PC-3 (cell line): ENCODE measurements around the gene HAND2. TPM values are rescaled to one million over a fixed set of nuclear protein-coding genes. Genes with fewer than 3 reads are reported as not detected.

Source experiments
- ATAC-seq: fragments of 200-7000 bp; cut with Tn5 transposase; 2 replicates; pipeline ENCODE4 v1.9.1; 2020; ENCODE audit warnings: mild to moderate bottlenecking, moderate library complexity
- BruUV-seq: library from RNA; stranded (reverse); fragments of 400-500 nt; replicated peaks from 2 replicates; lab custom pipeline; 2021; lab: Mats Ljungman, UMichigan
- CTCF ChIA-PET: fragments of 300-600 bp; sonication (Branson Sonifier 250); formaldehyde crosslinking; loops from one replicate; lab custom pipeline; 2022; ENCODE audit warnings: antibody characterized with exemption; lab: Charles Lee
- POLR2A ChIA-PET: fragments of 300-600 bp; sonication (Branson Sonifier 250); formaldehyde crosslinking; loops from one replicate; lab custom pipeline; 2022; ENCODE audit warnings: antibody characterized with exemption; ENCODE audit not compliant: unreplicated experiment; lab: Charles Lee
- DNase-seq: peaks from one replicate; pipeline ENCODE4 v3.0.0-alpha.2; 2015
- H2AFZ ChIP-seq: fragments of 300-600 bp; sonication (generic); 2 replicates; pipeline ENCODE4 v1.6.0; 2016; ENCODE audit warnings: antibody characterized with exemption, low read length
- H3F3A ChIP-seq: fragments of 300-600 bp; sonication (generic); one replicate; pipeline ENCODE4 v1.6.0; 2017; ENCODE audit warnings: antibody characterized with exemption, low read length, control low read depth, mild to moderate bottlenecking; ENCODE audit not compliant: unreplicated experiment
- H3K27ac ChIP-seq: fragments of 300-600 bp; sonication (generic); 2 replicates; pipeline ENCODE4 v1.5.1; 2016; ENCODE audit warnings: mild to moderate bottlenecking, low read length
- H3K27me3 ChIP-seq: fragments of 300-600 bp; sonication (generic); 2 replicates; pipeline ENCODE4 v1.6.1; 2016; ENCODE audit warnings: low read length, mixed read lengths
- H3K36me3 ChIP-seq: fragments of 300-600 bp; sonication (generic); 2 replicates; pipeline ENCODE4 v1.6.1; 2016; ENCODE audit warnings: low read depth, mixed run types, low read length, mixed read lengths
- H3K4me1 ChIP-seq: fragments of 300-600 bp; sonication (generic); 2 replicates; pipeline ENCODE4 v1.5.1; 2016; ENCODE audit warnings: low read length; ENCODE audit not compliant: insufficient read depth
- H3K4me2 ChIP-seq: fragments of 300-600 bp; sonication (generic); 2 replicates; pipeline ENCODE4 v1.6.0; 2016; ENCODE audit warnings: low read length
- H3K4me3 ChIP-seq: fragments of 300-600 bp; sonication (generic); 2 replicates; pipeline ENCODE4 v1.5.1; 2016; ENCODE audit warnings: mild to moderate bottlenecking, low read length, mixed read lengths
- H3K79me2 ChIP-seq: fragments of 300-600 bp; sonication (generic); 2 replicates; pipeline ENCODE4 v1.6.1; 2017; ENCODE audit warnings: low read length, mixed read lengths
- H3K9ac ChIP-seq: fragments of 300-600 bp; sonication (generic); 2 replicates; pipeline ENCODE4 v1.6.0; 2016; ENCODE audit warnings: mild to moderate bottlenecking, low read length
- H3K9me2 ChIP-seq: fragments of 300-600 bp; sonication (generic); replicated peaks from 2 replicates; pipeline ENCODE4 v1.6.1; 2016; ENCODE audit warnings: mixed run types, low read length, mixed read lengths
- H3K9me3 ChIP-seq: fragments of 300-600 bp; sonication (generic); 2 replicates; pipeline ENCODE4 v1.6.1; 2016; ENCODE audit warnings: low read length, mixed read lengths
- H4K20me1 ChIP-seq: fragments of 300-600 bp; sonication (generic); 2 replicates; pipeline ENCODE4 v1.6.1; 2016; ENCODE audit warnings: low read length, mixed read lengths
- CTCF ChIP-seq: fragments of 300-600 bp; sonication (generic); conservative IDR thresholded peaks from 2 replicates; pipeline ENCODE4 v1.5.1; 2017; ENCODE audit warnings: antibody characterized with exemption, low read depth, mild to moderate bottlenecking, low read length
- EZH2 ChIP-seq: fragments of 300-600 bp; sonication (generic); IDR thresholded peaks from one replicate; pipeline ENCODE4 v1.6.1; 2017; ENCODE audit warnings: antibody characterized with exemption, mild to moderate bottlenecking, low read length; ENCODE audit not compliant: unreplicated experiment
- EZH2phosphoT487 ChIP-seq: fragments of 300-600 bp; sonication (generic); IDR thresholded peaks from 2 replicates; pipeline ENCODE4 v1.6.1; 2018; ENCODE audit warnings: mild to moderate bottlenecking, antibody characterized with exemption, low read length, borderline replicate concordance
- intact Hi-C: fragments of 100-400 bp; cut with micrococcal nuclease; formaldehyde crosslinking; loops from 2 replicates; pipeline ENCODE4 v1.9.0; 2023
- total RNA-seq: library from RNA; depleted of rRNA; stranded (reverse); fragments of >200 nt; gene quantifications from 2 replicates; pipeline ENCODE4 v1.2.3, GENCODE V29; 2014

HAND2 gene
- total RNA-seq, 1 experiment from 2014 or later = not detected

- Histone ChIP-seq H3K9me2 (no peaks in the 10 kb centered on the region), H3K4me2 (no peak overlapping the region), H3K27ac (no peak overlapping the region), H4K20me1 (no peaks in the 10 kb centered on the region), H3K36me3 (no peaks in the 10 kb centered on the region), H3K9ac (no peak overlapping the region), H2AFZ (no peak overlapping the region), H3K79me2 (no peaks in the 10 kb centered on the region), H3F3A (no peaks in the 10 kb centered on the region), H3K9me3 (no peaks in the 10 kb centered on the region), H3K4me1 (no peaks in the 10 kb centered on the region), H3K4me3 (no peak overlapping the region), H3K27me3 (peaks cover 45% of the 10 kb centered on the region)
- CTCF ChIA-PET = no interaction called here
- BruUV-seq = no TSS peak
- ATAC-seq (no peak), DNase-seq (no peak)
- no peak for TF ChIP-seq EZH2
- TF ChIP-seq CTCF = no peak
- no peak for TF ChIP-seq EZH2phosphoT487
- intact Hi-C loops = no loop called here
- POLR2A ChIA-PET = no interaction called here
These were observed 7.1 kb downstream of the HAND2 start for GRCh38 chr4:173522951-173523395.

DNA sequence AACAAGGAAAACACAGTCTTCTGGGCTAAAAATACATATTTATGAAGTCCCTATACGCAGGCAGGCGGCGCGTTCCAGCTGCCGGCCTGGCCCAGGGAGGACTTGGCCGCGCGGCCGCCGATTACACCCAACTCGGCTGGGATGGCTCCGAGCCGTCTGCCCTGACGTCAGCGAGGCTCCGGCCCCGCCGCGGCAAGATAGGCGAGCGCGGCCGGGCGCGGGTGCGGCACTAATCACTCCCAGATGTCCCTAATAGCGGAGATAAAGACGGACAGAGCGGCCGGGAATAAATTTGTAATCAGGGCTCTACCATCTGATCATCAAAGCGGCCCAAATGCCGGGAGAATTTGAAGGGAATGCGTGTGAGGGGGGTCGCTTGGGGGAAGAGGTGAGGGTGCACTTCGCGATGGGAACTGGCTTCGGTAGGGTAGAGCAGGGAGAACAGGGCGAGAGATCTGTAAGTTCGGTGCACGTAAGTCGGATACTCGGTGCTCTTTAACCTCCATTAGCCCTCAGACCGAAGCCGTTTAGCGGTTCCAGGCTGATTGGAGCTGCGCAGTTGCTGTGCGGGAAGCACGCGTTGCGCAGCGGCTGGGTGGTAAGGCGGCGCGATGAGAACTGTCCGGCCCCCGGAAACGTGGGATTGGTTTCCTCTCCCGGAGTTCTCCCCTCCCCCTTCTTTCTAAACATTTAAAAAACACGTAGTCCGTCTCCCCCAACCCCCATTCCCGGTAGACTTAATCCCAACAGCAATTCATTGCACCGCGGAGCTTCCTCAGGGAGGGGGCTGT lies 7.7 kb downstream of the HAND2 start:
- DNase-seq (no peak), ATAC-seq (no peak)
- Histone ChIP-seq H3K27me3 (peaks cover 44% of the 10 kb centered on the region), H3K4me2 (no peak overlapping the region), H3K9me2 (no peaks in the 10 kb centered on the region), H3K79me2 (no peaks in the 10 kb centered on the region), H3K9ac (no peak overlapping the region), H2AFZ (no peak overlapping the region), H3K36me3 (no peaks in the 10 kb centered on the region), H3K27ac (no peak overlapping the region), H3K4me1 (no peaks in the 10 kb centered on the region), H3F3A (no peaks in the 10 kb centered on the region), H3K9me3 (no peaks in the 10 kb centered on the region), H4K20me1 (no peaks in the 10 kb centered on the region), H3K4me3 (no peak overlapping the region)
- CTCF ChIA-PET = no interaction called here
- BruUV-seq = no TSS peak
- intact Hi-C loops = no loop called here
- POLR2A ChIA-PET = no interaction called here
- TF ChIP-seq CTCF (no peak), EZH2 (no peak), EZH2phosphoT487 (no peak)

DNA sequence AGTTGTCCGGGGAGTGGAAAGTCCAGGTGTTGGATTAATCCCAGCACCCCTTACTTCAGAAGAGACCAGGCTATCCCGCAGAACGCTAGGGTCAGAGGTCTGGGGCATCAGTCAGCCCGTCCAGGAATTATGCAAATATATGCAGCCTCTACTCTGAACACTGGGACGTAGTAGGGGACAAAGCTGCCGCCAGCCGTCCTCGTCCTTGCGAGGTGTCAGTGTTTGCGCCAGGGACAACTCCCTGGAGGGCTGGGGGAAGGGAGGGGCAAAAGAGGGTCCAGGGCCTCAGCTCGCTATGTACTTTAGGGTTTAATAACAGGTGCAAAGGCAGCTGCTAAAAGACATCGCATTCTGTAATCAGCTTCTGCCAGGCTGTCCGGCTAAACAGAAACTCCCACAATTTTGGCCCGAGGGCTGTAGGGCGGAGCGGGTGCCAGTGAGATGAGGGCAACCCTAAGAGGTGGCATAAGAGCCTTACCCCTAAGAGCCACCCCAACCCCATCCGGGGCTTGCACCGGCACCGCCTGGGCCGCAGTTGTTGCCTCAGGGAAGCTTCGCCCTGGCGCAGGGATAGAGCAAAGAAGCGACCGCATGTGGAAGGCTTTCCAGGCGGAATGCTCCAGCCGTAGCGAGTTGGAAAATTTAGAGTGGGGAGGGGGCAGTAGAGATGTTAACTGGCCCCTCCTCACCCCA lies 8.4 kb downstream of the HAND2 start:
- no peak overlapping the region for H3K4me3 ChIP-seq
- POLR2A ChIA-PET = no interaction called here
- no peak overlapping the region for H3K4me2 ChIP-seq
- H3K36me3 ChIP-seq = no peaks in the 10 kb centered on the region
- no peak for DNase-seq
- H3K9me3 ChIP-seq = no peaks in the 10 kb centered on the region
- CTCF ChIA-PET = no interaction called here
- no peak overlapping the region for H3K27ac ChIP-seq
- TF ChIP-seq EZH2 (no peak), CTCF (no peak), EZH2phosphoT487 (no peak)
- H3K79me2 ChIP-seq = no peaks in the 10 kb centered on the region
- H4K20me1 ChIP-seq = no peaks in the 10 kb centered on the region
- H3K4me1 ChIP-seq = no peaks in the 10 kb centered on the region
- H3F3A ChIP-seq = no peaks in the 10 kb centered on the region
- peaks cover 37% of the 10 kb centered on the region for H3K27me3 ChIP-seq
- H3K9me2 ChIP-seq = no peaks in the 10 kb centered on the region
- H3K9ac ChIP-seq = no peak overlapping the region
- no TSS peak for BruUV-seq
- intact Hi-C loops = no loop called here
- no peak for ATAC-seq
- H2AFZ ChIP-seq = no peak overlapping the region
